WTC11 (cell line): ENCODE results near the gene MALT1.

Source experiments
- CREB1 ChIP-seq: sonication (generic); formaldehyde crosslinking; IDR thresholded peaks from 2 replicates; pipeline ENCODE4 v1.8.0; 2023; ENCODE audit warnings: mild to moderate bottlenecking, missing genetic modification reagents
- GABPB1 ChIP-seq: sonication (generic); formaldehyde crosslinking; IDR thresholded peaks from 2 replicates; pipeline ENCODE4 v1.8.1; 2023; ENCODE audit warnings: mild to moderate bottlenecking, missing genetic modification reagents
- IRF2 ChIP-seq: sonication (generic); formaldehyde crosslinking; IDR thresholded peaks from 2 replicates; pipeline ENCODE4 v1.8.0; 2022; ENCODE audit warnings: low read depth, missing genetic modification reagents, borderline replicate concordance
- NFYB ChIP-seq: sonication (generic); formaldehyde crosslinking; conservative IDR thresholded peaks from 2 replicates; pipeline ENCODE4 v1.8.0; 2022; ENCODE audit warnings: low read depth, missing genetic modification reagents
- NR3C1 ChIP-seq: sonication (generic); formaldehyde crosslinking; conservative IDR thresholded peaks from 2 replicates; pipeline ENCODE4 v1.8.1; 2023; ENCODE audit warnings: low read depth, mild to moderate bottlenecking, missing genetic modification reagents
- SMAD3 ChIP-seq: sonication (generic); formaldehyde crosslinking; IDR thresholded peaks from 2 replicates; pipeline ENCODE4 v1.8.0; 2022; ENCODE audit warnings: missing genetic modification reagents, mild to moderate bottlenecking, borderline replicate concordance
- ZNF232 ChIP-seq: sonication (generic); formaldehyde crosslinking; IDR thresholded peaks from 2 replicates; pipeline ENCODE4 v1.8.0; 2022; ENCODE audit warnings: mild to moderate bottlenecking, missing genetic modification reagents
- TF ChIP-seq, protein P1 (sequence below): sonication (generic); formaldehyde crosslinking; IDR thresholded peaks from 2 replicates; pipeline ENCODE4 v1.8.1; 2023; ENCODE audit warnings: mild to moderate bottlenecking, missing genetic modification reagents, moderate library complexity
- TF ChIP-seq, protein P2 (sequence below): fragments of 200-600 bp; IDR thresholded peaks from 2 replicates; pipeline ENCODE4 v1.8.0; 2022; ENCODE audit warnings: antibody characterized with exemption
- TF ChIP-seq, protein P3 (sequence below): sonication (generic); formaldehyde crosslinking; IDR thresholded peaks from 2 replicates; pipeline ENCODE4 v1.8.0; 2023; ENCODE audit warnings: missing genetic modification reagents, mild to moderate bottlenecking, borderline replicate concordance
- TF ChIP-seq, protein P4 (sequence below): sonication (generic); formaldehyde crosslinking; IDR thresholded peaks from 2 replicates; pipeline ENCODE4 v1.8.1; 2022; ENCODE audit warnings: mild to moderate bottlenecking, moderate library complexity, missing genetic modification reagents

DNA sequence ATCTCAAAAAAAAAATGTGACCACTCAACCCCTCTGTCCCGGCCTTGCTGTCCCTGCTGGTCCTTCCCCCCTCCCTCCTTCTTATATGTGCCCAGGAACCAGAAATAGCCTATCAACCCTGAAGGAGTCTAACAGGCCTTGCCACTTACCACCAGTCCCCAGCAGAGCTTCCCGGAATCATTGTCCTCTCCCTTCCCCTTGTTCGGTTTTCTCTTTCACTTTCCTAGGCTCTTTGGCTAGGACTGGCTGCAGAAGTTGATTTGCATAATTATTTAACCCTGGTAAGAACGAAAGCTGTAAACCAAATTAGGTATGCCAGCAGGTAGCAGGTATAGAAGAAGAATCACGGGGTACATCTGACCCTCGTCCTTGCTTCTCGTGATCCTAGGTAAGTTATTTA is 120.8 kb downstream of the MALT1 start:
- TF ChIP-seq NR3C1 (no peak), SMAD3 (CRISPR knock-in tag) (no peak), CREB1 (CRISPR knock-in tag) (no peak), ZNF232 (CRISPR knock-in tag) (no peak), IRF2 (CRISPR knock-in tag) (no peak), GABPB1 (CRISPR knock-in tag) (no peak), NFYB (CRISPR knock-in tag) (no peak)
- TF ChIP-seq, protein P1, sequence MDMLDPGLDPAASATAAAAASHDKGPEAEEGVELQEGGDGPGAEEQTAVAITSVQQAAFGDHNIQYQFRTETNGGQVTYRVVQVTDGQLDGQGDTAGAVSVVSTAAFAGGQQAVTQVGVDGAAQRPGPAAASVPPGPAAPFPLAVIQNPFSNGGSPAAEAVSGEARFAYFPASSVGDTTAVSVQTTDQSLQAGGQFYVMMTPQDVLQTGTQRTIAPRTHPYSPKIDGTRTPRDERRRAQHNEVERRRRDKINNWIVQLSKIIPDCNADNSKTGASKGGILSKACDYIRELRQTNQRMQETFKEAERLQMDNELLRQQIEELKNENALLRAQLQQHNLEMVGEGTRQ (CRISPR knock-in tag) = no peak
- TF ChIP-seq, protein P2, sequence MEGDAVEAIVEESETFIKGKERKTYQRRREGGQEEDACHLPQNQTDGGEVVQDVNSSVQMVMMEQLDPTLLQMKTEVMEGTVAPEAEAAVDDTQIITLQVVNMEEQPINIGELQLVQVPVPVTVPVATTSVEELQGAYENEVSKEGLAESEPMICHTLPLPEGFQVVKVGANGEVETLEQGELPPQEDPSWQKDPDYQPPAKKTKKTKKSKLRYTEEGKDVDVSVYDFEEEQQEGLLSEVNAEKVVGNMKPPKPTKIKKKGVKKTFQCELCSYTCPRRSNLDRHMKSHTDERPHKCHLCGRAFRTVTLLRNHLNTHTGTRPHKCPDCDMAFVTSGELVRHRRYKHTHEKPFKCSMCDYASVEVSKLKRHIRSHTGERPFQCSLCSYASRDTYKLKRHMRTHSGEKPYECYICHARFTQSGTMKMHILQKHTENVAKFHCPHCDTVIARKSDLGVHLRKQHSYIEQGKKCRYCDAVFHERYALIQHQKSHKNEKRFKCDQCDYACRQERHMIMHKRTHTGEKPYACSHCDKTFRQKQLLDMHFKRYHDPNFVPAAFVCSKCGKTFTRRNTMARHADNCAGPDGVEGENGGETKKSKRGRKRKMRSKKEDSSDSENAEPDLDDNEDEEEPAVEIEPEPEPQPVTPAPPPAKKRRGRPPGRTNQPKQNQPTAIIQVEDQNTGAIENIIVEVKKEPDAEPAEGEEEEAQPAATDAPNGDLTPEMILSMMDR = no peak
- TF ChIP-seq, protein P3, sequence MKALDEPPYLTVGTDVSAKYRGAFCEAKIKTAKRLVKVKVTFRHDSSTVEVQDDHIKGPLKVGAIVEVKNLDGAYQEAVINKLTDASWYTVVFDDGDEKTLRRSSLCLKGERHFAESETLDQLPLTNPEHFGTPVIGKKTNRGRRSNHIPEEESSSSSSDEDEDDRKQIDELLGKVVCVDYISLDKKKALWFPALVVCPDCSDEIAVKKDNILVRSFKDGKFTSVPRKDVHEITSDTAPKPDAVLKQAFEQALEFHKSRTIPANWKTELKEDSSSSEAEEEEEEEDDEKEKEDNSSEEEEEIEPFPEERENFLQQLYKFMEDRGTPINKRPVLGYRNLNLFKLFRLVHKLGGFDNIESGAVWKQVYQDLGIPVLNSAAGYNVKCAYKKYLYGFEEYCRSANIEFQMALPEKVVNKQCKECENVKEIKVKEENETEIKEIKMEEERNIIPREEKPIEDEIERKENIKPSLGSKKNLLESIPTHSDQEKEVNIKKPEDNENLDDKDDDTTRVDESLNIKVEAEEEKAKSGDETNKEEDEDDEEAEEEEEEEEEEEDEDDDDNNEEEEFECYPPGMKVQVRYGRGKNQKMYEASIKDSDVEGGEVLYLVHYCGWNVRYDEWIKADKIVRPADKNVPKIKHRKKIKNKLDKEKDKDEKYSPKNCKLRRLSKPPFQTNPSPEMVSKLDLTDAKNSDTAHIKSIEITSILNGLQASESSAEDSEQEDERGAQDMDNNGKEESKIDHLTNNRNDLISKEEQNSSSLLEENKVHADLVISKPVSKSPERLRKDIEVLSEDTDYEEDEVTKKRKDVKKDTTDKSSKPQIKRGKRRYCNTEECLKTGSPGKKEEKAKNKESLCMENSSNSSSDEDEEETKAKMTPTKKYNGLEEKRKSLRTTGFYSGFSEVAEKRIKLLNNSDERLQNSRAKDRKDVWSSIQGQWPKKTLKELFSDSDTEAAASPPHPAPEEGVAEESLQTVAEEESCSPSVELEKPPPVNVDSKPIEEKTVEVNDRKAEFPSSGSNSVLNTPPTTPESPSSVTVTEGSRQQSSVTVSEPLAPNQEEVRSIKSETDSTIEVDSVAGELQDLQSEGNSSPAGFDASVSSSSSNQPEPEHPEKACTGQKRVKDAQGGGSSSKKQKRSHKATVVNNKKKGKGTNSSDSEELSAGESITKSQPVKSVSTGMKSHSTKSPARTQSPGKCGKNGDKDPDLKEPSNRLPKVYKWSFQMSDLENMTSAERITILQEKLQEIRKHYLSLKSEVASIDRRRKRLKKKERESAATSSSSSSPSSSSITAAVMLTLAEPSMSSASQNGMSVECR (CRISPR knock-in tag) = no peak
- TF ChIP-seq, protein P4, sequence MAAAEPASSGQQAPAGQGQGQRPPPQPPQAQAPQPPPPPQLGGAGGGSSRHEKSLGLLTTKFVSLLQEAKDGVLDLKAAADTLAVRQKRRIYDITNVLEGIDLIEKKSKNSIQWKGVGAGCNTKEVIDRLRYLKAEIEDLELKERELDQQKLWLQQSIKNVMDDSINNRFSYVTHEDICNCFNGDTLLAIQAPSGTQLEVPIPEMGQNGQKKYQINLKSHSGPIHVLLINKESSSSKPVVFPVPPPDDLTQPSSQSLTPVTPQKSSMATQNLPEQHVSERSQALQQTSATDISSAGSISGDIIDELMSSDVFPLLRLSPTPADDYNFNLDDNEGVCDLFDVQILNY = no peak
